ENCODE measurements around the gene PTPRN2. TPM values are rescaled to one million over a fixed set of nuclear protein-coding genes. Genes with fewer than 3 reads are reported as not detected.

The PTPRN2 gene
- total RNA-seq, 2 donors from 2014 or later: 26.1 to 55.5 TPM

DNA sequence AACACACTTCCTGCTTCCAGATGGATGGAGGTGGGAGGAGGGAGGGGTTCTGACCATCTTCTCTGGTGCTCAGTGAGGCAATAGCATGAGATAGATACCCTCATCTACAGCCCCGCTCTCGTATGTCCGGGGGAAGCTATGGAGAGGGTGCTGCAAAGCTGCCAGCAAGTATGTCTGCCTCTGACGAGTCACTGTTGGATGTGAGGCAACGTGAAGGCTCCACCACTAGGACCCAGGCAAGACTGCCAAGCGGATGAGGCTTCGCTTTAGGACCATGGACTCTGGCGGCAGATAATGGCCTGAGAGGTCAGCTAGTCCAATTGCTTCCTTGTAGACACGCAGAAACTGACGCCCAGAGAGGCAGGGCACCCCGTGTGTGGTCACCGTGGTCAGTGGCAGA is 601.6 kb downstream of the PTPRN2 start:
- no peaks in the 10 kb centered on the region for H3K36me3 ChIP-seq
- intact Hi-C loops (cut with DNase I): no loop called here
- H3K27me3 ChIP-seq (replicated peaks; ENCODE audit: insufficient read depth): no peaks in the 10 kb centered on the region
- TF ChIP-seq, protein P1, sequence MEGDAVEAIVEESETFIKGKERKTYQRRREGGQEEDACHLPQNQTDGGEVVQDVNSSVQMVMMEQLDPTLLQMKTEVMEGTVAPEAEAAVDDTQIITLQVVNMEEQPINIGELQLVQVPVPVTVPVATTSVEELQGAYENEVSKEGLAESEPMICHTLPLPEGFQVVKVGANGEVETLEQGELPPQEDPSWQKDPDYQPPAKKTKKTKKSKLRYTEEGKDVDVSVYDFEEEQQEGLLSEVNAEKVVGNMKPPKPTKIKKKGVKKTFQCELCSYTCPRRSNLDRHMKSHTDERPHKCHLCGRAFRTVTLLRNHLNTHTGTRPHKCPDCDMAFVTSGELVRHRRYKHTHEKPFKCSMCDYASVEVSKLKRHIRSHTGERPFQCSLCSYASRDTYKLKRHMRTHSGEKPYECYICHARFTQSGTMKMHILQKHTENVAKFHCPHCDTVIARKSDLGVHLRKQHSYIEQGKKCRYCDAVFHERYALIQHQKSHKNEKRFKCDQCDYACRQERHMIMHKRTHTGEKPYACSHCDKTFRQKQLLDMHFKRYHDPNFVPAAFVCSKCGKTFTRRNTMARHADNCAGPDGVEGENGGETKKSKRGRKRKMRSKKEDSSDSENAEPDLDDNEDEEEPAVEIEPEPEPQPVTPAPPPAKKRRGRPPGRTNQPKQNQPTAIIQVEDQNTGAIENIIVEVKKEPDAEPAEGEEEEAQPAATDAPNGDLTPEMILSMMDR (IDR thresholded peaks at IDR 0.05): no peak
- TF ChIP-seq POLR2A (IDR thresholded peaks at IDR 0.05) (no peak), POLR2AphosphoS5 (IDR thresholded peaks at IDR 0.05) (no peak)
- H3K27ac ChIP-seq: no peak overlapping the region
- no peak for DNase-seq (ENCODE audit: low spot score)
- no peaks in the 10 kb centered on the region for H3K4me1 ChIP-seq (replicated peaks)
- WGBS: 90% methylated on average over 12 of the region's 12 CpGs
- H3K4me3 ChIP-seq: no peak overlapping the region
- H3K9me3 ChIP-seq: no peaks in the 10 kb centered on the region

DNA sequence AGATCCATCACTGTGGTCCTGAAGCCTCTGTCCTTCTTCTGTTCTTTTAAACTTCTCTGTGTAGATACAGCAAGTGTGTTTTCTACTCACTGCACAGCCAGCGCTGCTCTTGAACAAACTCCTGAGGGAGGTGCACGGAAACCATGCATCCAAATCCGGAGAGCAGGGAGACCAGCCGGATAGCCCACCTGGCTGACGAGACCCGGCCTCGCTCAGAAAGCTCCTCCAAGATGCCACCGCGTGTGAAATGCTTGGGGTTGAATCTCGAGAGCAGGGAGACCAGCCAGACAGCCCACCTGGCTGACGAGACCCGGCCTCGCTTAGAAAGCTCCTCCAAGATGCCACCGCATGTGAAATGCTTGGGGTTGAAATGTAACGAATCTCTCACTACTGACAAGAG is 602.0 kb downstream of the PTPRN2 start:
- WGBS: 91% methylated on average over 15 of the region's 15 CpGs
- Histone ChIP-seq H3K27me3 (replicated peaks; ENCODE audit: insufficient read depth) (no peaks in the 10 kb centered on the region), H3K4me3 (no peak overlapping the region), H3K4me1 (replicated peaks) (no peaks in the 10 kb centered on the region), H3K27ac (no peak overlapping the region), H3K9me3 (no peaks in the 10 kb centered on the region), H3K36me3 (no peaks in the 10 kb centered on the region)
- no peak for DNase-seq (ENCODE audit: low spot score)
- no peak for TF ChIP-seq POLR2AphosphoS5 (IDR thresholded peaks at IDR 0.05)
- no peak for TF ChIP-seq POLR2A (IDR thresholded peaks at IDR 0.05)
- TF ChIP-seq, protein P1 (IDR thresholded peaks at IDR 0.05): no peak
- intact Hi-C loops (cut with DNase I): no loop called here

DNA sequence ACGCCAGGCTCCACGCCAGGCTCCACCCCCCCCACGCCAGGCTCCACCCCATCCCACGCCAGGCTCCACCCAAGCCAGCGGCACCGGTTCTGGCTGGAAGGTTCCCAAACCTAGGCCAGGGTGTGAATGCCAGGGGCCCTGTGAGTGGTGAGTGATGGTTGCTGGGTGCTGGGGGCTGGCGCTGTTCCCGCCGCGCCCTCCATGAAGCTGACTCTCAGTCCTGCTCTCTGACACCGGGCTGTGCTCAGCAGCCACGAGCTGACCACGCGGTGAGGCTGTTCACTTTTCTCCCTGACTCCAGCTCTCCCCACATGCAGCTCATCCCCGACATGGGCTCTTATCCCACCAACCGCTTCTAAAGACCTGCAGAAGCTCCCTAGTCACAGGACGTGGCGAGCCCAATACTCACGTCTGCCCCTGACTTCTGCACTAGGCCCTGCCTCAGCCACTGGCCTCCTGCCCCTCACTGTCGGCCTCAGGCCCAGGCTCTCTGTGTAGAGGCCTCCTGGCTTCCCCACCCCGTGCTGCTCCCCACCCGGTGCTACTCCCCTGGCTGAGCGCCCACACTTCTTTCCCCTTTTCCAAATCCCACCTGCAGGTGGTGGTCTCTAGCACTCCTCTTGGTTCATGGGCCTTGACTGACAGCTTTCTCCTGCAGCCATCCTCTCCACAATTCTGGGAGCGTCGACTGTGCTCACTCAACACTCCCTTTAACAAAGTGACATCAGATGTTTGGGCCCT is 603.0 kb downstream of the PTPRN2 start:
- no peak overlapping the region for H3K4me3 ChIP-seq
- intact Hi-C loops (cut with DNase I): no loop called here
- H3K27ac ChIP-seq: no peak overlapping the region
- WGBS: 83% methylated on average over 17 of the region's 25 CpGs
- H3K27me3 ChIP-seq (replicated peaks; ENCODE audit: insufficient read depth): no peaks in the 10 kb centered on the region
- H3K36me3 ChIP-seq: no peaks in the 10 kb centered on the region
- TF ChIP-seq POLR2A (IDR thresholded peaks at IDR 0.05) (no peak), POLR2AphosphoS5 (IDR thresholded peaks at IDR 0.05) (no peak)
- TF ChIP-seq, protein P1 (IDR thresholded peaks at IDR 0.05): no peak
- H3K4me1 ChIP-seq (replicated peaks): no peaks in the 10 kb centered on the region
- no peaks in the 10 kb centered on the region for H3K9me3 ChIP-seq
- DNase-seq (ENCODE audit: low spot score): no peak

DNA sequence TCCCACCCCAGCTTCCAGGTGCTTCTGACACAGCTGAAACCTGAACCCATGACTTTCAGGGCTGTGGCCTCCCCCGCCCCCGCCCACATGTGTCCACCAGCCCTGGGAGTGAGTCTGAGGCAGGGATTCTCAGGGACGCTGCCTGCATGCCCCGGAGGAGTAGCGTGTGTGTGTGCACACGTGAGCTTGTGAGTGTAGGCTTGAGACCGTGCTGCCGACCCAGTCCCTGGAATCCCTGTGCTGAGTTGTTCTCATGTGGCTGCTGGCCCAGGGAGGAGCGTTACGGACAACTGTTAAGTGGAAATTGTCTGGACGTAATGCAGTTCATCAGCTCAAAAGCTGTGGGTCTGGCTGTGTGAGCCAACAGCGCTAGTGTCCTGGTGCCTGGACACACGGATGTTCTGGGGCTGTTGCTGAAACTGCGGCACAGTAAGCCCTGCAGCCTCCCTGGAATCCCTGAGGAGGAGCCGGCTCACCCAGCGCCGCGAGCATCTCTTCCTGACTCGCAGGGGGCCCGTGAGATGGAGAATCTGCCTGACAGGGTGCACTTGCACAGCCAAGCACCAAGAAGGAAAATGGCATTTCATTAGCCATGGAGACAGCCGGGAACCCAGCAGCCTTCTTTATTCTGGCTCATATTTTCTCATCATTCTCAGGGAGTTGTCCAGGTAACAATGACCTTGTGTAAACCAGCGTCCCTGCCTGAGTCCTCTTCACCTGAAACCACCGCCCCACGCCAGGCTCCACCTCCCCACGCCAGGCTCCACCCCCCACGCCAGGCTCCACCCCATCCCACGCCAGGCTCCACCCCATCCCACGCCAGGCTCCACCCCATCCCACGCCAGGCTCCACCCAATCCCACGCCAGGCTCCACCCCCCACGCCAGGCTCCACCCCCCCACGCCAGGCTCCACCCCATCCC is 603.9 kb downstream of the PTPRN2 start:
- TF ChIP-seq POLR2A (IDR thresholded peaks at IDR 0.05) (no peak), POLR2AphosphoS5 (IDR thresholded peaks at IDR 0.05) (no peak)
- TF ChIP-seq, protein P1 (IDR thresholded peaks at IDR 0.05): no peak
- intact Hi-C loops (cut with DNase I): no loop called here
- Histone ChIP-seq H3K36me3 (no peaks in the 10 kb centered on the region), H3K27me3 (replicated peaks; ENCODE audit: insufficient read depth) (no peaks in the 10 kb centered on the region), H3K27ac (no peak overlapping the region), H3K4me3 (no peak overlapping the region), H3K4me1 (replicated peaks) (no peaks in the 10 kb centered on the region), H3K9me3 (no peaks in the 10 kb centered on the region)
- DNase-seq (ENCODE audit: low spot score): no peak
- WGBS: 64% methylated on average over 23 of the region's 32 CpGs
